CD4-positive, alpha-beta T cell treated with Interleukin-10 for 1 hour (primary cell): ENCODE measurements around the gene PDE4A.
"Not testable (repeated sequence)": the region's sequence is repeated elsewhere in the genome, so short reads cannot be mapped to it uniquely, and the experiment has no call there.

Source experiments
- DNase-seq: peaks from one replicate; pipeline ENCODE4 v3.0.0-alpha.2; 2020

Gene PDE4A

DNA sequence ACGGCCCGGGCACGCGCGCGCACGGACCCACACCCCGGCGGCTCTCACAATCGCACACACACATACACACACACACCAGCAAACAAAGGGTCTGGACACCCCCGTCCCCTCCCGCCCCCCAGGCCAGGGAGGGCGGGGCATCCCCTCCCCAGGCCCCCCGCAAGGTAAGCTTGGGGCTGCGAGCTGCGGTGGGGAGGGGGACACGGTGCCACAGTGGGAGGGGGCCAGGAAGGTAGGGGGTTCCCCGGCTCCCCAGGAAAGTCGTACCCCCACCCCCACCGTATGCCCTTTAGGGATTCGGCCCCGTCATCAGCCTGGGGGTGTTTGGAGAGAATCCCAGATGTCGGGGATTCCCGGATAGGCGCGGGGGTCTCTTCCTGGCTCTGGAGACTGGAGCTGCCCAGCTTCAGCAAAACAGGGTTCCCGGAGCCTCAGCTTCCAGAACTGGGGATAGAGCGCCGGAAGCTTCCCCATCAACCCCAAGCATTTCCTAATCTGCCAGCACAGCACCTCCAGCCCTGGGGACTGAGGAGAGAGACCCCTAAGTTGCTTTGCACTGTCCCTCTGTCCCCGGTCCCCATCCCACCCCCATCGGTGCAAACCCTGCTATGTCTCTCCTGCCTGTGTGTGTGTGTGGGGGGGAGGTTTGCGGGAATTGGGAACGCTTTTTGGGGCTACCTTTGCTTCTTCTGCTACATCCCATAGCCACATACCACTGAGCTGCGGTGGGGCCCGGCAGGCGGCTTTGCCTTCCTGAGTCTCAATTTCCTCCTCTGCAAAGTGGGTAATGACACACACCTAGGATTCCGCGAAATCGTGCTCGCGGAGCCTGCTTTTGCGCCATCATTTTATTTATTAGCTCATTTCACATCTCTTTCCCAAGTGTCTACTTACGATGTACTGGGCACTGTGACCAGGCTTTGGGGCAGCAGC lies 15.2 kb upstream of the PDE4A start:
- peak; percentile 68 for DNase-seq

DNA sequence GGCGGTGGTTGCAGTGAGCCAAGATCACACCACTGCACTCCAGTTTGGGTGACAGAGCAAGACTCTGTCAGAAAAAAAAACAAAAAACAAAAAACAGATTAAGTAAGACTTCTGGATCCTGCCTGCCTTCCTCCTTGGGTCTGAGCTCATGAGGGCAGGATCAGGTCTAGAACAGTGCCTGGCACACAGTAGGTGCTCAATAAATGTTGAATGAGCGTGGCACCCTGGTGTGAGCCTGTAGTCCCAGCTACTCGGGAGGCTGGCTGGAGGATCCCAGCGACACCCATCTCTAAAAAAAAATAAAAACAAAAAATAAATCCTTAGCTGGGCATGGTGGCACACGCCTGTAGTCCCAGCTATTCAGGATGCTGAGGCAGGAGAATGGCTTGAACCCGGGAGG lies 14.1 kb upstream of the PDE4A start:
- no peak for DNase-seq

DNA sequence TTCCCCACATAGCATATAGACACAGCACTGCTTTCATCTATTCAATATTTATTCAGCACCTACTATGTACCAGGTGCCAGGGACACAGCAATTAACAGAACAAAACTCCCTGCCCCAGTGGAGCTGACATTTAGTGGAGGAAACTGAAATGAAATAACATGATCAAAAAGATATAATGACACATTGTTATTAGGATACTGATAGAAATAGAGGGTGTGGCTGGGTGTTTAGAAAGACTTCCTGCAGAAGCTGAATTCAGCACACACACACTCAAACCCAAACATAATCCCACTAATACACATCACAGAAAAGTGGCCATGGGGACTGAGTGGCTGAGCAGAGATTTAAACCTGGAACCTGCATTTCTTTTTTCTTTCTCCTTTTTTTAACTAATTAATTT lies 13.2 kb upstream of the PDE4A start:
- no peak for DNase-seq

DNA sequence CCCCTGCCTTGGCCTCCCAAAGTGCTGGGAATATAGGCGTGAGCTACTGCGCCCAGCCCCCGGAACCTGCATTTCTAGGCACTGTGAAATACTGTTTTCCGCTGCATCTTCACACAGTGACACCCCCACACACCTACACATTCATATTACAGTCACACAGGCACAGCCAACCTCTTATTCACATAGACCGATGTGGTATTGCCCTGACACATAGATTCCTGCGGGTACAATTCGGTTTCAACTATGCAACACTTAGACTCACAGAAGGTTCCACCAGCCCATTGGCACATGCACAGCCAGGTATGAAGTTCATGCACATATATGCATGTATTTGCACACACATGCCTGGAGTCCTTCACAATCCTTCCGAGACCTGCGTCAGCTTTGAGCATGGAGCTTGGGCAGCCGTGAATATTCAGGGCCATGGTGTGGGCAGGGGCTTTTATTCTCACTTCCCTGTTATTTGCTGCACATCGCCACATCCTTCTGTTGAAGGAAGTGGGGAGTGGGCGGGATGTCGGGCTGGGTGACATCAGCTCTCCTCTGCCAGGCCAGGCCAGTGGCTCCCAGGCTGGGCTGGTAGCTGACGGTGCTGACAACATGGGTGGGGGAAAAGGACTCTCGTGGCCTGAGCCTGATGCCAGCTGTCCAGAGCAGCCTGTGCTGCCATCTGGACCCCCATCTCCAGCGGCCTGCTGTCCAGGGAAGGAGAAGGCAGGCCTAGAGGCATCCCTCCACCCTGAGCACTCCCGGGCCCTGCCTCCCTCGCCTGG lies 11.6 kb upstream of the PDE4A start:
- DNase-seq: peak; percentile 66

DNA sequence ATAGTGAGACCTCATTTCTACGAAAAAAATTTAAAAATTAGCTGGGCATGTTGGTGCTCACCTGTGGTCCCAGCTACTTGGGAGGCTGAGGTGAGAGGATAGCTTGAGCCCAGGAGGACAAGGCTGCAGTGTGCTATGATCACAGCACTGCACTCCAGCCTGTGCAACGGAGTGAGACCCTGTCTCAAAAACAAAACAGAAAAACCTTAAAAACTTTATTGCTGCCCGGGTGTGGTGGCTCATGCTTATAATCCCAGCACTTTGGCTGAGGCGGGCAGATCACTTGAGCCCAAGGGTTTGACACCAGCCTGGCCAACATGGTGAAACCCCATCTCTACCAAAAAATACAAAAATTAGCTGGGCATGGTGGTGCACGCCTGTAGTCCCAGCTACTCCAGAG lies 9.1 kb upstream of the PDE4A start:
- not testable (repeated sequence) for DNase-seq

DNA sequence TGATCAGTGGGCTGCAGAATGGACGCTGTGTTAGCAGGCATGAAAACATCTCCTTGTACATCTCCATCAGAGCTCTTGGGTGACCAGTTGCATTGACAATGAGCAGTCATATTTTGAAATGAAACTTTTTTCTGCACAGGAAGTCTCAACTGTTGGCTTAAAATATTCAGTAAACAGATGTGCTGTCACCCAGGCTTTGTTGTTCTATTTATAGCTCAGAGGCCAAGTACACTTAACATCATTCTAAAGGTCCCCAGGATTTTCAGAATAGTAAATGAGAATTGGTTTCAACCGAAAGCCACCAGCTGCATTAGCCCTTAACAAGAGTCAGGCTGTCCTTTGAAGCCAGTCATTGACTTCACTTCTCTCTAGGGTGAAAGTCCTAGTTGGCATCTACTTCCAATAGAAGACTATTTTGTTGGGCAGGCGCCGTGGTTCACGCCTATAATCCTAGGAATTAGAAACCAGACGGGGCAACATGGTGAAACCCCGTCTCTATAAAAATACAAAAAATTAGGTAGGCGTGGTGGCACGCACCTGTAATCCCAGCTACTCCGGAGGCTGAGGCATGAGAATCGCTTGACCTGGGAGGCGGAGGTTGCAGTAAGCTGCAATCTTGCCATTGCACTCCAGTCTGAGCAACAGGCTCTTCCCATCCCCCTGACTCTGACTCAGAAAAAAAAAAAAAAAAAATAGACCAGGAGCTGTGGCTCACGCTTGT lies 7.9 kb upstream of the PDE4A start:
- DNase-seq: peak; percentile 68

DNA sequence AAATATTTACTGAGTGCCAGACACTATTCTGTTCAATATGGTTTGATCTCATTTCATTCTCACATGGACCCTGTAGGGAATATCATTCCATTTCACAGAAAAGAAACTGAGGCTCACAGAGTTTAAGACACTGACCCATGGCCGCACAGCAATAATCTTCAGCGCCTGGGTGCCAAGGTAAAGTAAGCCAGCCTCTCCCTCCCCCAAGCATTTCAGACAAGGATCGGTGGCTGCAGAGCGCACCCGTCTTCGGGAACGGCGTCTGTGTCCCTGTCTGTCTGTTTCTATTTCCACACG lies 4.3 kb upstream of the PDE4A start:
- DNase-seq: no peak

DNA sequence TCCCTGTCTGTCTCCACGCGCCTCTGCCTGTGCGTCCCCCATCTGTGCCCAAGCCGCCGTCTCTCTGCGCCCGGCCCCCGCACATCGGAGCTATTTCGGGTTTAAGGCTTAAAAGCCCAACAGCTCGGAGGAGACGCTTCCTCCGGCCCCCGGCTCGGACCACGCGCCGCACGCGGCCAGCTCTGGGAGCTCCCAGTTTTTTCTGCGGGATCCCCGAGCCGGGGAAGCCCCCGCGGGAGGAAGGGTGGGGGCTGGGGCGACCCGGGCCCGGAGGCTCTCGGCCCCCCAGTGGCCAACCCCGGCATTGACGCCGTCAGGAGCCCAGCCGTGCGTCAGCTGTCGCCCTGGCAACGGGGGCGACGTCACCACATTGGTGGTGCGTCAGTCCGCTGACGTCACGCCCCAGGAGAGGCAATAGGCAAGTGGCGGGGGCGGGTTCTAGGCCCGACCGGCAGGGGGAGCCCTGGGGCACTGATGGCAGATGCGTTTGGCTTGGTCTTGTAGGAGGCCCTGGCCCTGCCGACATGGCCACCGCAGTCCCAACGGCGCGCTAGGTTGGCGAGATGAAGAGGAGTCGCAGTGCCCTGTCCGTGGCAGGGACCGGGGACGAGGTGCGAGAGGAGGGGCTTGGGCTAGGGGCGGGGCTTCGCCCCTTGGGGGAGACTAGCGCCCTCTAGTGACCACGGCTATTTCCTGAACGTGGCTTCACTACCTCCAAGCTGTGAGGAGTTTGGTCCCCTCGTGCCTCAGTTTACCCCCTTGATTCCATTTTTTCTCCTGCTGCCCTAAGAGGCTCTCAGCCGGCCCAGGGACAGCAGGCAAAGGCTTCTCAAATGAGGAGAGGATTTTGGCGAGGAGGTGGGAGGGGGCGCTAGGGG lies 3.7 kb upstream of the PDE4A start:
- peak; percentile 96 for DNase-seq

DNA sequence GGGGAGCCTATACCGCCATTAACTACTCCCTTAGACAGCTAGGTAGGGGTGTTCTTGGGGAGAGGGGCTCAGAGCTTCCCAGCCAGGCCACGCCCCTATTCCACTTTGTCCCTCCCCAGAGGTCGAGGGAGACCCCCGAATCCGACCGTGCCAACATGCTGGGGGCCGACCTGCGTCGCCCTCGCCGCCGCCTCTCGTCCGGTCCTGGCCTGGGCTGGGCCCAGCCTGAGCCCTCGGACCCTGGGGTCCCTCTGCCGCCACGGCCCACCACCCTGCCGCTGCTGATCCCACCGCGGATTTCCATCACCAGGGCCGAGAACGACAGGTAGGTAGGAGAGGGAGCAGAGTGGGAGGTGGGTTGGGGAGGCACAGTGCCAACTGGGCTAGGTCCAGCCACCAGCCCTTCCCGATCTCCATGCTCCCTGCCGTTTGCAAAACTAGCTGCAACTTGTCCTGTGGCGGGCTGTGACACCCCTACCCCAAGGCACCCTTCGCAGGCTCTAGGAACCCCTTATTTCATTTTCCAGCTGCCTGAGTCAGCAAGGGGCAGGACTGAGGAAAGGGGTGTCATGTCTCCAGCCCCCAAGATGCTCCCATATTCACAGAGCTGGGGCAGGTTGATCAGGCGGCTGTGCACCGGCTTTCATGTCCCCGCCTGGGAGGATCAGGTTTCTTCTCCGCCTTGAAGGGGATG lies 2.6 kb upstream of the PDE4A start:
- DNase-seq: no peak

DNA sequence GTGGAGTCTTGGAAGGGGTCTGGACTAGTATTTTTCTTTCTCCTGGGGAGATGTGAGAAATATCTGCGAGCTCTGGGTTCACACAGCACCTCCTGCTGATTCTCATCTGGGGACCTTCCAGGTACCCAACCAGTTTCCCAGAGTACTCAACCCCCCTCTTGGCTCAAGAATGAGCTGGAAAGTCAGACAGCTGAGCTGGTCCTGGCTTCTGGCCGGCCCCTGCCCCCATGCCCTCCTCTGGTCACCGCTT lies 2.2 kb upstream of the PDE4A start:
- DNase-seq: no peak

DNA sequence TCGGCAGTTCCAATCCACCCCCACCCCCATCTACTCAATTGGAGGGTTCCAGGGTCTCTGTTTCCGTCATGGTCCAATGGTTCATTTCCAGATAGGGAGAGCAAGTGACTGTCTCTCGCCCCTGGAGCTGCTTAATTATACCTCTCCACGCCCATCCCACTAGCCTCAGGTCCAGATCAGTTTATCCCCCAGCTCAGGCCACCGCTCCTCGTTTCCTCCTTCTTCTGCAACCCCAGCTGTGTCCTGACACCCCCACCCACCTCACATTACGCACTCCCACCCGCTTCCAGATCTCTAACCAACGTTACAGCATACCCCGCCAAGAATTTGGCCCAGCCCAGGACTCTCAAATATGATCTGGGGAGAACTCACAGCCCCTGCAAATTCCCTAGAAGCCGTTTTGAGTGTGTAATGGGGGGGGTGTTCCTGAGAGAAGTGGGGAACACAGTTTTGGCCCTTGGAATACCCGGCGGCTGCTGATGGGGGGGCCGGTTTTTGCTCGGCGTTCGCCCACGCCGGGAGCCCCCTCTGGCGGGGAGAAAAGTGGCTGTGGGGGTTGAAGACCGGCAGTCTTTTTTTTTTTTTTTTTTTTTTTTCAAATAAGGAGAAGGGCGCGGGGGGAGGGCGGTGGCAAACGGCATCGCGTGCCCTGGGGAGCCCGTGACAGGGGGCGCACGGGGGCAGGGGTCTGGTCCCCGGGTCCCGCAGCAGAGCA lies 1.7 kb upstream of the PDE4A start:
- DNase-seq: no peak

DNA sequence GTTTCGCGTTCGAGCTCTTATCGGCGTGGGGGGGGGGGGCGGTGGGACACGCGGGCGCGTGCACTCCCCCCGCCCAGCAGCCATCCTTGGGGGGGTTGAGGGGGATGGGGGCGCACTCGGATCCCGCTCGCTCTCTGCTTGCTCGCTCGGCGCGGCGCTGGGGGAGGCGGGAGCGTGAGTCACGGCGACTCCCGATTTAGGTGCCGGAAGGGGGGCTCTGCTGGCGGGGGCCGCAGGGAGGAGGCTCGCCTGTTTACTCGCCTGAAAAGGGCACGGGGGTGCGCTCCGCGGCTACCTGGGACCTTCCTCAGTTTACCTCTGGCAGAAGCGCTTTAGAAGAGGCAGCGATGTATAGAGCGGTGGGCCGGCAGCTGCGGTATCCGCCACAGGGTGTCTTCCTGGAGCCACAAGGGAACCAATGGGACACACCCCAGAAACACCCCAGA lies 1.1 kb upstream of the PDE4A start:
- no peak for DNase-seq

DNA sequence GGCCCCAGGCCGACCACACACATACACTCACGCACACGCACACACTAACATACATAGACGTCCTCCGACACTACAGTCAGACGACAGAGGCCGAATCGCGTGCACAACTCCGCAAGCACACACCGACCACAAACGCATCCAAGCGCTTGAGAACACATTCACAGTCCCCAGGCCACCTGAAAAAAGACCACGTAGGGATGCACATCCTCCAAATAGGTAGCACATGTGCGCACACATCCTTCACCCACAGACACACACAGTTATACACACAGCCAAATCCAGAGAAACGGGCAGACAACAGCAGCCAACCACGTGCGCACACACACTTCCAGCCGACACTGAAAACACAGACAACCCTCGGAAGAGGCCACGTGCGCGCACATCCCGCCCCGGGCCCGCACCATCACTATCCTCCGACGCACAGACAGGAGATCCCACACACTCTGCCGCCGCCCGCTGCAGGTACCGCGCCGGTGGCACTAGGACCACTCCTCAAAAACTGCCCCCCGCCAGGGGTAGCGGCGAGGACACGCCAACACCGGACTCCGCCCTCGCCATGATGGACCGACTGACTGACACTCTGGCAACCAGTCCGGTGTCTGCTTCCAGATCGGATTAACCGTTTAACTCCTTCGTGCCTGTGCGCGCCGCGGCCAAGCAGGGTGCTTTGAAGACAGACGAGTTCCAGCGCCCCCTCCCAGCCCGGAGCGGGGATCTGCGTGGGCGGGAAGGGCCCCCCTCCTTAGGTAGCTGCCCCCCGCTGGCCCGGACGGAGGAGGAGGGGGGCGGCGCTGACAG lies 493 bp upstream of the PDE4A start:
- DNase-seq: peak; percentile 60

DNA sequence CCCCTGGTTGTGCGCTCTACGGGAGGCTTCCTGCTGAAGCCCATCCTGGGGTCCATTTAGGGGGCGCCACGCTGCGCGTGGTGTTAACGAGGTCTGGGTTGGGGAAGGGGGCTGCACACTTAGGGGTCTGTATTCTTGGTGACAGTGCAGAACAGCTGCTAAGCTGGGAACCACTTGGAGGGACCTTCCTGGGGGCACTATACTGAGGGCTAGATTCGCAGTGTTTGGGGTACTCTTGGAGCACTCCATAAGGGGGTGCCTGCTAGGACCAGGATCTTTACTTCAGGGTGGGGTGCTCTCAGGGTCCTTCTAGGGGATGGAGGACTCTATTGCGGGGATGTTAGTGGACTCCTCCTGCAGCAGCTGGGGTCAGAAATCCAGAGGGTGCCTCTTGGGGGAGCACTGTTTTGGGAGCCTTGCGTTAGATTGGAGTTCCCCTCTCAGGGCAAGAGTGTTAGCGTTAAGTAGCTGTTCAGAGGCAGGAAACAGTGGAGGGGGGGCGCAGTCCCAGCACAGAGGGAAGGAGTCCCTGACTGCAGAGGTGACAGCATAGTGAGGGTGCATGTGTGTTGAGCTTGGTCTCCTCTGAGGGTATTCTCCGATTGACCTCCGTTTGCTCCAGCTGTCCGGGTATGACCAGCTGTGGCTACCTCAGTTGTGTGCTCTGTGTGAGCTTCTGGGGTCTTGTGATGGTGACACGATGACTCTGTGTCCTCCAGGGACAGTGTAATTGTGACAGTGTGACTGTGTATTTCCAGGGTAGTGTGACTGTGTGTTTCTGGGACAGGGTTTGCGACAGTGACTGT lies 1.1 kb downstream of the PDE4A start:
- DNase-seq: no peak

DNA sequence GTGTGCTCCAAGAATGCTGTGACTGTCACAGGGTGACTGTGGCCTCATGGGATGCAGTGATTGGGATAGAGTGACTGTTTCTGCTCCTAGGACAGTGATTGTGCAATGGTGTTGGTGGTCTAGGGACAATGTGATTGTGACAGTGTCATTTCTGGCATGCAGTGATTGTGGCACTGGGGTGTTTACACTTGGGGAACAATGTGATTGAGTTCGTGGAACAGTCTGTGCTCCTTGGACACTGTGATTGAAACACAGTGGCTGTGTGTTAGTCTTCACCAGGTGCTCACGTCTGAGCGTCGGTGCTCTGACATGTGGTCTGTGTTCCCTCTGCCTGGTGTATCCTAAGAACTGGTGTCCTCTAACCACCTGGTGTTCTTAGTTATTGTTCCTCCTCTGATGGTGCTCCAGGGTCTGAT lies 1.7 kb downstream of the PDE4A start:
- no peak for DNase-seq

DNA sequence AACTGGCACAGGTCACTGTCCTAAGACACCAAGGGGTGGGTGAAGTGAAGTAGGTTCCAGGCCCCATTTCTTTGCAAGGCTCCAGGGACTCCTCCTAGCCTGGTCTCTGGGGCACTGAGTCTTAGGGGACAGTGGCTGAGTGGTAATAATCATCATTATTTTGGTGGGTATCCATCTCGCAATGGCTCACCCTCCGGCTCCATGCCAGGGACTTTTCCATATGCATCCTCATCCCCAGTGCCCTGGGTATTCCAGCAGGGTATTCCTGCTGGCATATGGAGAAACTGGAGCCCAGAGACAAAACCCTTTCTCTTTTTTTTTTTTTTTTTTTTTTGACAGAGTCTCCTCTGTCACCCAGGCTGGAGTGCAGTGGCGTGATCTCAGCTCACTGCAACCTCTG lies 2.5 kb downstream of the PDE4A start:
- no peak for DNase-seq

DNA sequence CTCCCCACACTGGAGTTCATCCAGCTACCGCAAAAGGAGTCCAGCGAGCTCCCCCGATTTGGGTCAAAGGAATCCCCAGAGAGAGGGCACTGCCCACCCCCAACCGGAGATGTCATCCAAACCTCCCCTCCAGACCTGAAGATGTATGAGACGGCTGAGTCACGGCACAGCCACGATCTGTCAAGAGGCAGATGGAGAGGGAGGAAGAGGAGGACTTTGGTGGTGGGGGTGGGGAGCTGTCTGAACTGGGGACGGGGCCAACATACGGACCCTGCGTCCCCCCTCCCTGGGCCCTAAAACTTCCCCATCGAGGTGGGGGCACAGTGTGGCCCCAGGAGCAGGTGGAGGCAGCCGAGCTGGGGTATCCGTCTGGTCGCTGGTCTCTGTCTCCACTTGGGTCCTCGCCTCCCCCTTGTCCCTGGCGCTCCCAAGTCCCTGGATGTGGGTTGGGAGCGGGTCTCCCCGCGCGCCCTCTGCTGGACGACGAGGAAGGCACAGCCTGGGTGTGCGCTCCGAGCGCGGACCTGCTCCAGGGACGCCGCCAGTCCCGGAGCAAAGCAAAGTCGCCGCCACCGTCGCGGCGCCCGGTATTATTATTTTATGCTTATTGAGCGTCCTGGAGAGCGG lies 3.8 kb downstream of the PDE4A start:
- peak; percentile 73 for DNase-seq

DNA sequence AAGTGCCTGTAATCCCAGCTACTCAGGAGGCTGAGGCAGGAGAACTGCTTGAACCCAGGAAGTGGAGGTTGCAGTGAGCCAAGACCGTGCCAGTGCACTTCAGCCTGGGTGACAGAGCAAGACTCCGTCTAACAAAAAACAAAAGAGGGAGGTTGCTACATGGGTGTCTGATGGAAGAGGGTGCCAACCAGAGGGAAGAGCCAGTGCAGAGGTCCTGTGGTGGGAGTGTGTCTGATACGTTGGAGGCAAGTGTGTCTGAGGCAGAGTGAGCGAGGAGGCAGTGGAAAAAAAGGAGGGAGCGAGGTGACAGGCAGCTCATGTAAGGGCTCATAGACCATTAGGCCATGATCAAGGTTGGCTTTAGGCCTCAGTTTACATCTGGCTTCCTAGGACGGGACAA lies 6.8 kb downstream of the PDE4A start:
- no peak for DNase-seq

DNA sequence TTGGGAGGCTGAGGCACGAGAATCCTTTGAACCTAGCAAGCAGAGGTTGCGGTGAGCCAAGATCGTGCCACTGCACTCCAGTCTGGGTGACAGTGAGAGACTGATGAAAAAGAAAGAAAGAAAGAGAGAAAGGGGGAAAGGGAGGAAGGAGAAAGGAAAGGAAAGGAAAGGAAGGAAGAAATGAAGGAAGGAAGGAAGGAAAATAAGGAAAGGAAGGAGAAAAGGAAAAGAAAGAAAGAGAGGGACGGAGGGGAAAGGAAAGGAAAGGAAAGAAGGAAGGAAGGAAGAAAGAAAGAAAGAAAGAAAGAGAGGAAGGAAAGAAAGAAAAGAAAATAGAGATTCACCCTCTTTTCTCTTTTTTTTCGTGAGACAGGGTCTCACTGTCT lies 8.7 kb downstream of the PDE4A start:
- no peak for DNase-seq
